Measurements from ENCODE around the gene GUCA2A.

The GUCA2A gene

DNA sequence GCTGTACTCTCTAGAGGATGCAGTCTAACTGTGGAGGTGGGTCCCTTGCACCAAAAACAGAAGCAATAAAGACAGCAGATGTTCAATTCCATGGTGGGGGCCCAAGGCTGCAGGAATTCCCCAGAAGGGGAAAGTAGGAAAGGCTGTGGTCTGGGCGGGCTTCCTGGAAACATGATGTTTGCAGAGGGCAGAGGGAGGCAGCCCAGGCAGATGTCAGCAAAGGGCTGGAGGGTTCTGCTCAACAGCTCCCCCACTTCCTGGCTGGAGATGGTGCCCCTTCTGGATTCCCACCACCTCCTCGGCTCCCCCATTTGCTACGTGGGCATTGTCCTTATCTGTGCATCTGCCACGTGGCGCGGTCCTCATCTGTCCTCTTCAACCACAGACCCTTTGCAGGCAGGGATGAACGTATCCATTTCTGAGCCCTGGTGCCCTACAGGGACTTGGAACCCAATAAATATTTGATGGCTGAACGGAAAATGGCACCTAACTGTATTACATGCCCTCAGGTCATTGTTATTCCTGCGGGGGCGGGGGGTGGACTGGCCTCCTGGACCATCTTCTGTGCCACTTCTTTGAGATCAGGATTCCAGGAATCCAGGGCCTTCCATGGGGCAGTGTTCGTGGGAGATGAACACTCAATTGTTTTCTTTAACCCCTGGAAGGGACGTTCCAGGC lies 19.7 kb downstream of the GUCA2A start:
- CTCF ChIA-PET, result no interaction called here

DNA sequence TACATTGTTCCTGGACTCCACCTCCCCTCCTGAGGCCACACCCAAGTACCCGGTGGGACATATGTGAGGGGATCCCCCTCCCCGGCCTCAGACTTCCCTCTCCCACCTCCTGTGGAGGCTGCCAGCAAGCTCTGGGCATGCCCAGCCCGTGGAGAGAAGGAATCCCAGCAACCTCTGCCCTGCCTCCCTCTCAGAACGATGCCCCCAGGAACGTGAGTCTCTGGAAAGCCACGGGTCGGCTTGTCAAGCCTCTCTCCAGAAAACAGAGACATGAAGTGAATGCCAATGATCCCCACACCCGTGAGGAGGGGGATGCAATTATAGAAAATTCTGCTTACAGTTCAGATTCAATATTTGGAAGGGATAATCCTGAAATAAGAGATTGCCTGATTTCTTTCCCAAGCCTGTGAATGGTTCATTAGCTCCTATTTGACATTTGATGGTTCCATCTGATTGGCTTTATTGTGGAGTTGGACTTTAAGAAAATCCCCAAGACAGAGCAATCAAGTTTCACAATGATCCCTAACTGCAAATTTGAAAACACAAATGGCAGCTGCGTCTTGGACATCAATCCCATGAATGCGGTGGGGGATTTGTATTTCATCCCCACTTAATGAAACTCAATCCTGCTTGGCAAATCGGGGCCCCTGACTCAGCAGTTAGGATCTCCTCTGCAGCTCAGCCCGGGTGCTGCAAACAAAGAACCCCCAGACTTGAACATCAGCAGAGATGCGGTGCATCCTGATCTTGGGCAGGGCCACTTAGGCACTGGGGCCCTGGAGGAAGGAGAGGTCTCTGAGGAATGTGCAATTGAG lies 20.4 kb downstream of the GUCA2A start:
- POLR2A ChIA-PET, result no interaction called here
- TF ChIP-seq, protein P1, sequence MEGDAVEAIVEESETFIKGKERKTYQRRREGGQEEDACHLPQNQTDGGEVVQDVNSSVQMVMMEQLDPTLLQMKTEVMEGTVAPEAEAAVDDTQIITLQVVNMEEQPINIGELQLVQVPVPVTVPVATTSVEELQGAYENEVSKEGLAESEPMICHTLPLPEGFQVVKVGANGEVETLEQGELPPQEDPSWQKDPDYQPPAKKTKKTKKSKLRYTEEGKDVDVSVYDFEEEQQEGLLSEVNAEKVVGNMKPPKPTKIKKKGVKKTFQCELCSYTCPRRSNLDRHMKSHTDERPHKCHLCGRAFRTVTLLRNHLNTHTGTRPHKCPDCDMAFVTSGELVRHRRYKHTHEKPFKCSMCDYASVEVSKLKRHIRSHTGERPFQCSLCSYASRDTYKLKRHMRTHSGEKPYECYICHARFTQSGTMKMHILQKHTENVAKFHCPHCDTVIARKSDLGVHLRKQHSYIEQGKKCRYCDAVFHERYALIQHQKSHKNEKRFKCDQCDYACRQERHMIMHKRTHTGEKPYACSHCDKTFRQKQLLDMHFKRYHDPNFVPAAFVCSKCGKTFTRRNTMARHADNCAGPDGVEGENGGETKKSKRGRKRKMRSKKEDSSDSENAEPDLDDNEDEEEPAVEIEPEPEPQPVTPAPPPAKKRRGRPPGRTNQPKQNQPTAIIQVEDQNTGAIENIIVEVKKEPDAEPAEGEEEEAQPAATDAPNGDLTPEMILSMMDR (IDR thresholded peaks at IDR 0.05; ENCODE audit: control extremely low read depth, extremely low read depth, low read depth, missing control alignments), result no peak
- no peak for DNase-seq (ENCODE audit: extremely low spot score)
- CTCF ChIA-PET, result no interaction called here

More for the DNA sequence above, 19.7 kb downstream of the GUCA2A start:
- TF ChIP-seq, protein P1 (IDR thresholded peaks at IDR 0.05; ENCODE audit: control extremely low read depth, extremely low read depth, low read depth, missing control alignments), result no peak
- POLR2A ChIA-PET, result no interaction called here
- DNase-seq (ENCODE audit: extremely low spot score), result no peak

DNA sequence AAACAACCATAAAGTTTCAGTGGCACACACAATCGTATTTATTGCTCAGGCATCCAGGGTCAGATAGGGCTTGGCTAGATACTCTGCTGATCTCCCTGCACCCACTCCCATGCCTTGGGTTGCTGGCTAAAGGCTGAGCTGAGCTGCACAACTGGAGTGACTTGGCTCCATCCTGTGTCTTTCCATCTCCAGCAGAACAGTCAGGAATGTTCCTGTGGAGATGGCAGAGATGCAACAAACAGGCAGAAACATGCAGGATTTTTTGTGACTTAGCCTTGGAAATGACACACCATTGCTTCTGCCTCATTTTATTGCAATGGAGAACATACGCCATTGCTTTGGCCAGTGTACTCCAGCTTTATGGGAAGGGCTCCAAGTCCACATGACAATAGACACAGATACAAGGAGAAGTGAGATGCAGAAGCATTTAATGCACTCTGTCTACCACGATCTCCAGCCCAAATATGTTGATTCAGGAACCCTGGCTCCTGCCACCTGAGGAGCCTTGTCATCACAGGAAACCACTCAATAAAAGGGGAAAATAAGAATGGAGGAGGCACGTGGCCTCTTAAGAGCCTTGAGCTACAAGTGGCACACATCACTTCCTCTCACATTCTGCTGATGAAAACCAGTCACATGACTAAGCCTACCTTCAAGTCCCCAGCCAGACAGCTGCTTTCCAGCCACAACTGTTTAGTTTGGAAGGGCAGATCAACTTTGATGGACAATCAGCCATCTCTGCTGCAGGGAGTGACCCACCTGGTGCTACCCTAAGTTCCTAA lies 21.5 kb downstream of the GUCA2A start:
- ChIA-PET POLR2A (no interaction called here), CTCF (interaction anchor here (2.2 to 3.4 kb wide), 2 partner anchors 14 to 31 kb away, joined by 6 to 13 read pairs; no protein-coding TSS in a partner anchor)
- TF ChIP-seq, protein P1 (IDR thresholded peaks at IDR 0.05; ENCODE audit: control extremely low read depth, extremely low read depth, low read depth, missing control alignments), result no peak
- DNase-seq (ENCODE audit: extremely low spot score), result no peak

DNA sequence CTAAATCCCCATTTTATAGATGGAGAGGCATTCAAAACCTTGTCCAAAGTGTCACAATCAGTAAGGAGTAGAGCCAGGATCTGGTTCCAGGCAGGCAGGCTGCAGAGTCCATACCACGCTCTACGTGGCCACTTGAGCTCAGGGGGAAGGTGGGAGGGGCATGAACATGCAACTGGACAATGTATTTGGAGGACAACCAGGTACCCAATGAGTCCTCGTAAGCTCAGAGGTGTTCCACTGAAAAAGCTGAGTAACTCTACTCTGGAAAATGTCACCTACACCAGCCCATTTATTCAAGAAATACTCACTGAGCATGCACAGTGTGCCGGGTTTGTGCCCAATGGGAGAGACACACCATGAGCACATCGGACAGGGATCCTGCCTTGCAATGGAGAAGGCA lies 22.6 kb downstream of the GUCA2A start:
- CTCF ChIA-PET, result interaction anchor here (0.8 to 3.4 kb wide), 3 partner anchors 13 to 32 kb away, joined by 3 to 13 read pairs (median 6); no protein-coding TSS in a partner anchor
- POLR2A ChIA-PET, result no interaction called here
- DNase-seq (ENCODE audit: extremely low spot score), result no peak
- TF ChIP-seq, protein P1 (IDR thresholded peaks at IDR 0.05; ENCODE audit: control extremely low read depth, extremely low read depth, low read depth, missing control alignments), result no peak

DNA sequence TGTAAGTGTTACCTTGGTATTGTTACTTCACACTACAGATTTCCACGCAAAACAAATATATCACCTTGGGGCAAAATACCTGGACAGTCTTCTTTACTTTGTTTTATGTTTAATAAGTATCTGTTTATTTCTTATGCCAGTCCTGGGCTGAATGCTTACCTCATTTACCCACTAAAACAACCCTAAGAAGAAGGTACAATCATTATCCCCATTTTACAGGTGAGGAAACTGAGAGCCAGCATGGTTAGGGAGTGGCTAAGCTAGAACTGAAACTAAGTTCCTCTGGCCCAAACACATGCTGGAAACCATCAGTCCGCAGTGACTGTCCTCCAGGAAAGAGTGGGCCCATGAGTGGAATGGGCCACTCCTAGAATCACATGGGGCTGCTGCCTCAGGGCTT lies 24.4 kb downstream of the GUCA2A start:
- TF ChIP-seq, protein P1 (IDR thresholded peaks at IDR 0.05; ENCODE audit: control extremely low read depth, extremely low read depth, low read depth, missing control alignments), result no peak
- POLR2A ChIA-PET, result no interaction called here
- CTCF ChIA-PET, result interaction anchor here (3.4 kb wide), 1 partner anchor 33 kb away, joined by 13 read pairs; no protein-coding TSS in a partner anchor

DNA sequence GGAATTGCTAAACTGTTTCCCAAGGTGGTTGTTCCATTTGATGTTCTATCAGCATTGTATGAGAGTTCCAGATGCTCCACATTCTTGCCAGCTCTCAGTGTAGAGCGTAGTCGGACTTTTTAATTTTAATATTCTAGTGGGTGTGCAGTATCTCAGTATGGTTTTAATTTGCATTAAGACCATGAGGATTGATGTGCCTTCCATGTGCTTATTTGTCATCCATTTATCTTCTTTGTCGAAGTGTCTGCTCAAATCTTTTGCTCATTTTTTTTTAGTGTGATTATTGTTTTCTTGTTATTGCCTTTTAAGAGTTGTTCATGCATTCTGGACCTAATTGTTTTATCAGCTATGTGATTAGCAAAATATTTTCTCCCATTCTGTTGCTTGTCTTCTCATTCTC lies 25.1 kb downstream of the GUCA2A start:
- ChIA-PET CTCF (no interaction called here), POLR2A (no interaction called here)
- no peak for DNase-seq (ENCODE audit: extremely low spot score)
- TF ChIP-seq, protein P1 (IDR thresholded peaks at IDR 0.05; ENCODE audit: control extremely low read depth, extremely low read depth, low read depth, missing control alignments), result no peak

More for the DNA sequence above, 24.4 kb downstream of the GUCA2A start:
- no peak for DNase-seq (ENCODE audit: extremely low spot score)

All from GM10248 (cell line).